ENCODE data around the gene SERPINH1. TPM values are rescaled to one million over a fixed set of nuclear protein-coding genes. Genes with fewer than 3 reads are reported as not detected.

Gene SERPINH1
- total and polyA plus RNA-seq, 7 donors, result 11.6 to 43.3 (median 28.8) TPM

DNA sequence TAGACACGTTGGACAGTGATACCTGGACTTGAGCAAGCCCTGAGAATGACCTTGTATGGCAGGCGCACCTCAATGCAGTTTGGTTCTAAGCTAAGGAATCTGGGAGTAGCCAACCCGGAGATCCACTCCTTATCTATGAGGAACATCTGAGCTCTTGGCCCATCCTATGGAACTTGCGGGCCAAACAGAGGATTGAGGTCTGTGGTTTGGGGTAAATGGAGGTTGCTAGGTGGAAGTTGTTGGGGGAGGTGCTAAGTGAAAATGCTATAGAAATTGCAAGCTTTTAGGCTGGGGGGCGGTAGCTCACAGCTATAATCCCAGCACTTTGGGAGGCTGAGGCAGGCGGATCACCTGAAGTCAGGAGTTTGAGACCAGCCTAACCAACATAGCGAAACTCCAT, 45.2 kb upstream of the SERPINH1 start:
- Histone ChIP-seq H3K4me3 (no peak overlapping the region), H3K36me3 (ENCODE audit: insufficient read depth in 1 of 2, low read depth in 1 of 2) (no peaks in the 10 kb centered on the region), H3K27ac (no peak overlapping the region), H3K9me3 (no peaks in the 10 kb centered on the region), H3K4me1 (peaks cover 21% of the 10 kb centered on the region), H3K27me3 (ENCODE audit: insufficient read depth in 3 of 3, low read length in 2 of 3) (no peaks in the 10 kb centered on the region)
- TF ChIP-seq, protein P1, sequence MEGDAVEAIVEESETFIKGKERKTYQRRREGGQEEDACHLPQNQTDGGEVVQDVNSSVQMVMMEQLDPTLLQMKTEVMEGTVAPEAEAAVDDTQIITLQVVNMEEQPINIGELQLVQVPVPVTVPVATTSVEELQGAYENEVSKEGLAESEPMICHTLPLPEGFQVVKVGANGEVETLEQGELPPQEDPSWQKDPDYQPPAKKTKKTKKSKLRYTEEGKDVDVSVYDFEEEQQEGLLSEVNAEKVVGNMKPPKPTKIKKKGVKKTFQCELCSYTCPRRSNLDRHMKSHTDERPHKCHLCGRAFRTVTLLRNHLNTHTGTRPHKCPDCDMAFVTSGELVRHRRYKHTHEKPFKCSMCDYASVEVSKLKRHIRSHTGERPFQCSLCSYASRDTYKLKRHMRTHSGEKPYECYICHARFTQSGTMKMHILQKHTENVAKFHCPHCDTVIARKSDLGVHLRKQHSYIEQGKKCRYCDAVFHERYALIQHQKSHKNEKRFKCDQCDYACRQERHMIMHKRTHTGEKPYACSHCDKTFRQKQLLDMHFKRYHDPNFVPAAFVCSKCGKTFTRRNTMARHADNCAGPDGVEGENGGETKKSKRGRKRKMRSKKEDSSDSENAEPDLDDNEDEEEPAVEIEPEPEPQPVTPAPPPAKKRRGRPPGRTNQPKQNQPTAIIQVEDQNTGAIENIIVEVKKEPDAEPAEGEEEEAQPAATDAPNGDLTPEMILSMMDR (IDR thresholded peaks at IDR 0.05), result no peak
- DNase-seq (no peak), ATAC-seq (no peak)
- intact Hi-C loops (cut with DNase I), result no loop called here
- WGBS, 3 donors, result 95 to 96% (median 96%) methylated on average over 7 of the region's 7 CpGs

DNA sequence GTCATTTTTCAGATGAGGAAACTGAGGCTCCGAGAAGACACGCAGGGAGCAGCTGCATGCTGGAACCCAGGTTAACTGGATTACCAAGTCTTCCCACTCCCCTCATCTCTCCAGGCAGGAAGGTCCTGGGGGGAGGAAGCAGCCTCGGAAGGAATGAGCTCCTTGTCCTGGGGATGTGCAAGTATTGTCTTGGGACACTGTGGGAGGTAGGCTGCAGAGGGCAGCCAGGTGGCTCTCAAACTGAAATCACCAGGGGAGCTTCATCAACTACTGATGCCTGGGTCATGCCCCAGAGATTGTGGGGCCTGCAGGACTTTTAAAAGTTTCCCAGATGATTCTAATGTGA, 43.9 kb upstream of the SERPINH1 start:
- intact Hi-C loops (cut with DNase I), result loop anchor here in 1 of 2 donors (2.0 kb wide), 1 partner anchor 41 kb away; no protein-coding TSS in a partner anchor

DNA sequence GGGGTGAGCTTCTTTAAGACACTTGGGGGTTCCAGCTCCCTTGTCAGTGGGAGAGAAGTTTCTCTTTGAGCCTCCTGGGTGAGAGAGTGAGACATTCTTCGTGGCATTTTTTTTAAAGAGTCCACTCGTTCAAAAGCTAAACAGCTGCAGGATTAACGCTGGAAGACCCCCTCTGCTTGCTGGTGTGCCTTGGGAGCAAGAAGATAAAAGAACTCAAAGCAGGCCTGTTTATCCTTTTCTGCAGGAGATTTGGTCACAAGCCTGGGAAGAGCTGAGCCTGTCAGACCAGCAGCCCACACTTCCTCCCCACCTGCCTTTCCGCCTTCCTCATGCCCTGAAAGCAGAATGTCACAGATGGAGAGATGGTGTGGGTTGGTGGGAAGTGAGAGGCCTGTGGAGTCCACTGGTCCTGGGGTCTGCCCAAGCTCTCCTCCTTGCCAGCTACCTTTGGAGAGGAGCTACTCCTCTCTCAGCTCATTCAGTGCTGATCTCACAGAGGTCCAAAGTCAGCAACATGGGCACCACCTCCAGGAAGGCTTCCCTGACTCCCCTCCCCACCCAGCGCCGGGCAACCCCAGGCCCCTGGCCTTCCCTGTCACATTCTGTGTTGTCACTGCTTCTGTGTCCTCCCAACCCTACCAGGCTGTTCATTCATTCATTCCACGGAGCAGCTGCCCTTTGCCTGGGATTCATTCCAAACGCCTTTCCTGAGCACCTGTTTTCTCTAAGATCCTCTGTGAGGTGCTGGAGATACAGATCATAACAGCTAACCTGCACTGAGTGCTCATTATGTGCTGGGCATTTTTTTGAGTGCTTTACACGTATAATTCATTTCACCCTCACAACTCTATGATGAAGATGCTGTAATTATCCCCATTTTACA, 43.0 kb upstream of the SERPINH1 start:
- 38 to 56% (median 45%) methylated on average over 9 of the region's 9 CpGs for WGBS, 3 donors
- Histone ChIP-seq H3K4me3 (no peak overlapping the region), H3K9me3 (no peaks in the 10 kb centered on the region), H3K27me3 (ENCODE audit: insufficient read depth in 3 of 3, low read length in 2 of 3) (no peaks in the 10 kb centered on the region), H3K4me1 (peaks cover 37% of the 10 kb centered on the region), H3K36me3 (ENCODE audit: insufficient read depth in 1 of 2, low read depth in 1 of 2) (no peaks in the 10 kb centered on the region), H3K27ac (peak overlapping the region; percentile 50)
- TF ChIP-seq, protein P1 (IDR thresholded peaks at IDR 0.05), result no peak
- intact Hi-C loops (cut with DNase I), result loop anchor here in 1 of 2 donors (2.0 kb wide), 1 partner anchor 42 kb away; no protein-coding TSS in a partner anchor
- DNase-seq, result no peak
- peak; percentile 24 to 69 (median 34) for ATAC-seq

More for the DNA sequence above, 43.9 kb upstream of the SERPINH1 start:
- Histone ChIP-seq H3K9me3 (no peaks in the 10 kb centered on the region), H3K4me3 (no peak overlapping the region), H3K27me3 (ENCODE audit: insufficient read depth in 3 of 3, low read length in 2 of 3) (no peaks in the 10 kb centered on the region), H3K36me3 (ENCODE audit: insufficient read depth in 1 of 2, low read depth in 1 of 2) (no peaks in the 10 kb centered on the region), H3K27ac (no peak overlapping the region), H3K4me1 (peaks cover 29% of the 10 kb centered on the region)
- 68 to 83% (median 81%) methylated on average over 3 of the region's 3 CpGs for WGBS, 3 donors
- ATAC-seq, result no peak
- DNase-seq, result no peak
- TF ChIP-seq, protein P1 (IDR thresholded peaks at IDR 0.05), result no peak

DNA sequence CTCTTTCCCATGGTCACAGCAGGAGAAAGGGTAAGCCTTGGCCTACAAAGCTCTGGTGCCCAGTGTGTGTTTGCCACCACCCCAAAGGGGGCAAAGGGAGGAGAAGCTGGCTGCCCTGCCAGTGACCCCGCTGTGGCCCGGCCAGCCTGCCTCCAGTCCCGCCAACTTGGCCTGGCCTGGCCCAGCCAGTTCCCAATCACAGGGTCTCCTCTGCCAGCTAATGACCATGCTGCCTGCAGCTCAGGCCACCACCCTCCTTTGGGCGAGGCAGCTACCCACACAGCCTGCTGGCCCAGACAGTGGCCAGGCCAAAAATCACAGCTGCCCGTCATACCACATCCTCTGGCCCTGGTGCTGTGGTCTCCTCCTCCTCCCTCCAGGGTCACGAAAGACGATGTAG, 41.4 kb upstream of the SERPINH1 start:
- TF ChIP-seq, protein P1 (IDR thresholded peaks at IDR 0.05), result no peak
- intact Hi-C loops (cut with DNase I), result no loop called here
- H3K27me3 ChIP-seq (ENCODE audit: insufficient read depth in 3 of 3, low read length in 2 of 3), result no peaks in the 10 kb centered on the region

More for the DNA sequence above, 41.4 kb upstream of the SERPINH1 start:
- H3K9me3 ChIP-seq, result no peaks in the 10 kb centered on the region
- peaks cover 44% of the 10 kb centered on the region for H3K4me1 ChIP-seq
- peak; percentile 45 to 66 for DNase-seq
- H3K36me3 ChIP-seq (ENCODE audit: insufficient read depth in 1 of 2, low read depth in 1 of 2), result no peaks in the 10 kb centered on the region
- H3K4me3 ChIP-seq, result no peak overlapping the region
- ATAC-seq, result peak; percentile 39 to 72 (median 56)
- H3K27ac ChIP-seq, result peak overlapping the region; percentile 50
- 28 to 41% (median 32%) methylated on average over 7 of the region's 7 CpGs for WGBS, 3 donors

All from psoas muscle (tissue), 8 donors.